Gastrocnemius medialis (tissue), 4 donors: ENCODE data around the gene ERC2.

Experiments used
- POLR2A ChIP-seq, 2 donors: fragments of 450-650 bp; IDR thresholded peaks; one replicate each; pipeline ENCODE4 v1.6.1; 2017; ENCODE audit warnings: antibody characterized with exemption in 2 of 2, mild to moderate bottlenecking in 2 of 2, moderate library complexity in 2 of 2
- TF ChIP-seq, protein P1 (sequence below), 5 experiments: fragments of 450-650 bp in 3 of 5; fragments of 200-600 bp in 2 of 5; sonication (generic) in 2 of 5; IDR thresholded peaks in 4 of 5; conservative IDR thresholded peaks in 1 of 5; 1 replicate in 4 of 5; 2 replicates in 1 of 5; pipeline ENCODE4 v1.5.1; 2016 to 2019; ENCODE audit warnings: antibody characterized with exemption in 5 of 5, mild to moderate bottlenecking in 3 of 5, moderate library complexity in 3 of 5

DNA sequence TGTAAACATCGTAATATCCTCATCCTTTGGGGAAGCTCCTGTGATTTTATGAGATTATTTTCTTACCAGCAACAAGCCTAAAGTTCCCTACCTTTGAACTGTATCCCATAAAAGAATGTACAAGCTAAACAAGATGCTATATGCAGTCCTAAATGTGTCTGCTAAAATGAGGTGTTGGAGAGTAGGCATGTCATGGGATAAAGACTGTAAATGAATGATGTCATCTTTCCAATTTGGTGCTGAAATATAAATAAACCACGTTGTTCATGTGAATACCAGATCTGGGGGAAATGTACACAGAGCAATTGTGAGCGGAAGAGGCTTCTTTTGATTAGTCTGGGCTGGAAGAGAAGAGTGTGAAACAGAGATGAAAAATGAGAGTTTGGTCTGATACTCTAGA lies 766.3 kb downstream of the ERC2 start:
- TF ChIP-seq, protein P1, sequence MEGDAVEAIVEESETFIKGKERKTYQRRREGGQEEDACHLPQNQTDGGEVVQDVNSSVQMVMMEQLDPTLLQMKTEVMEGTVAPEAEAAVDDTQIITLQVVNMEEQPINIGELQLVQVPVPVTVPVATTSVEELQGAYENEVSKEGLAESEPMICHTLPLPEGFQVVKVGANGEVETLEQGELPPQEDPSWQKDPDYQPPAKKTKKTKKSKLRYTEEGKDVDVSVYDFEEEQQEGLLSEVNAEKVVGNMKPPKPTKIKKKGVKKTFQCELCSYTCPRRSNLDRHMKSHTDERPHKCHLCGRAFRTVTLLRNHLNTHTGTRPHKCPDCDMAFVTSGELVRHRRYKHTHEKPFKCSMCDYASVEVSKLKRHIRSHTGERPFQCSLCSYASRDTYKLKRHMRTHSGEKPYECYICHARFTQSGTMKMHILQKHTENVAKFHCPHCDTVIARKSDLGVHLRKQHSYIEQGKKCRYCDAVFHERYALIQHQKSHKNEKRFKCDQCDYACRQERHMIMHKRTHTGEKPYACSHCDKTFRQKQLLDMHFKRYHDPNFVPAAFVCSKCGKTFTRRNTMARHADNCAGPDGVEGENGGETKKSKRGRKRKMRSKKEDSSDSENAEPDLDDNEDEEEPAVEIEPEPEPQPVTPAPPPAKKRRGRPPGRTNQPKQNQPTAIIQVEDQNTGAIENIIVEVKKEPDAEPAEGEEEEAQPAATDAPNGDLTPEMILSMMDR (IDR thresholded peaks at IDR 0.05 in 4 of 5, conservative IDR thresholded peaks at IDR 0.05 in 1 of 5): no peak
- no peak for TF ChIP-seq POLR2A (IDR thresholded peaks at IDR 0.05)
